ENCODE results near the gene TP53BP1.

TP53BP1 gene

DNA sequence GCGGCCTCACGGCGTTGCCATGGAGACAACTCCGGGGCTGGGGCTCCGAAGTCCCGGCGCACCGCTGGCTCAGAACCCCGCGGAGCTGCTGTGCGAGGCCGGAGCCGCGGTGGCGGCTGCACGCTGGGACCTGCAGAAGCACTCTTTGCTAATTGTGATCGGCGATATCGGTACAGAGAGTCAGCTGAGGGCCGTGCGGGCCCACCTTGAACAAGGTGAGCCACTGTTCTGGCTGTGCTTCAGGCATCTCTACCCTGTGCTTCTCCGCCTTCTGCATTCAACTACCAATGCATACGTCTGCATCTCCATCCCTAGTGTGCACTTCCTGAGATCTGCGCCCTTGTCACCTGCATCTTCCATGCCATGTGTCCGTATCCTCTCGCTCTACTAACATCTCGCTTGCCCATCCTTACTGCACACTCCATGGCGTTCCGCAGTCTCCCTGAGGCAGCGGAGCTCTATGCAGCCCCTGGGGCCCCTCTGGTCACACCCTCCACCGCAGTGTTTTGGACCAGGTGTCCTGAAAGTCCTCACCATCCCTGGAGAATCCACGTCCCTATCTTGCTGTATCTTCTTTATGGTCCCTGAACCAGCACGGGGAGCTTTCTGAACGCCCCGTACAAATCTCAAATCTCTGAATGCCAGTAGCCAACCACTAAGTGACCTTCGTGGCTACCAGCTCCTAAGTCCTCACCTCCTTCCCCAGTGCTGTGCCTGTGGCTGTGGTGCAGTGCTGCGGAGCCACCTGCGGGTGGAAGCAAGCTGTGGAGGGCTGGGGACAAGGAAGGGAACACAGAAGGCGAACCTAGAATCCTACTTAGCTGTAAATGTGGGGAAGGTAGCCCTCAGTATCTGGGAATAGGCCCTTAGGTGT is 18.3 kb upstream of the TP53BP1 start:
- TF ChIP-seq, protein P1, sequence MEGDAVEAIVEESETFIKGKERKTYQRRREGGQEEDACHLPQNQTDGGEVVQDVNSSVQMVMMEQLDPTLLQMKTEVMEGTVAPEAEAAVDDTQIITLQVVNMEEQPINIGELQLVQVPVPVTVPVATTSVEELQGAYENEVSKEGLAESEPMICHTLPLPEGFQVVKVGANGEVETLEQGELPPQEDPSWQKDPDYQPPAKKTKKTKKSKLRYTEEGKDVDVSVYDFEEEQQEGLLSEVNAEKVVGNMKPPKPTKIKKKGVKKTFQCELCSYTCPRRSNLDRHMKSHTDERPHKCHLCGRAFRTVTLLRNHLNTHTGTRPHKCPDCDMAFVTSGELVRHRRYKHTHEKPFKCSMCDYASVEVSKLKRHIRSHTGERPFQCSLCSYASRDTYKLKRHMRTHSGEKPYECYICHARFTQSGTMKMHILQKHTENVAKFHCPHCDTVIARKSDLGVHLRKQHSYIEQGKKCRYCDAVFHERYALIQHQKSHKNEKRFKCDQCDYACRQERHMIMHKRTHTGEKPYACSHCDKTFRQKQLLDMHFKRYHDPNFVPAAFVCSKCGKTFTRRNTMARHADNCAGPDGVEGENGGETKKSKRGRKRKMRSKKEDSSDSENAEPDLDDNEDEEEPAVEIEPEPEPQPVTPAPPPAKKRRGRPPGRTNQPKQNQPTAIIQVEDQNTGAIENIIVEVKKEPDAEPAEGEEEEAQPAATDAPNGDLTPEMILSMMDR (IDR thresholded peaks at IDR 0.05; ENCODE audit: borderline replicate concordance, insufficient read depth, low read depth, low read length) = no peak
- H3K4me3 ChIP-seq (ENCODE audit: low read depth, low read length) = peak overlapping the region; percentile 49

DNA sequence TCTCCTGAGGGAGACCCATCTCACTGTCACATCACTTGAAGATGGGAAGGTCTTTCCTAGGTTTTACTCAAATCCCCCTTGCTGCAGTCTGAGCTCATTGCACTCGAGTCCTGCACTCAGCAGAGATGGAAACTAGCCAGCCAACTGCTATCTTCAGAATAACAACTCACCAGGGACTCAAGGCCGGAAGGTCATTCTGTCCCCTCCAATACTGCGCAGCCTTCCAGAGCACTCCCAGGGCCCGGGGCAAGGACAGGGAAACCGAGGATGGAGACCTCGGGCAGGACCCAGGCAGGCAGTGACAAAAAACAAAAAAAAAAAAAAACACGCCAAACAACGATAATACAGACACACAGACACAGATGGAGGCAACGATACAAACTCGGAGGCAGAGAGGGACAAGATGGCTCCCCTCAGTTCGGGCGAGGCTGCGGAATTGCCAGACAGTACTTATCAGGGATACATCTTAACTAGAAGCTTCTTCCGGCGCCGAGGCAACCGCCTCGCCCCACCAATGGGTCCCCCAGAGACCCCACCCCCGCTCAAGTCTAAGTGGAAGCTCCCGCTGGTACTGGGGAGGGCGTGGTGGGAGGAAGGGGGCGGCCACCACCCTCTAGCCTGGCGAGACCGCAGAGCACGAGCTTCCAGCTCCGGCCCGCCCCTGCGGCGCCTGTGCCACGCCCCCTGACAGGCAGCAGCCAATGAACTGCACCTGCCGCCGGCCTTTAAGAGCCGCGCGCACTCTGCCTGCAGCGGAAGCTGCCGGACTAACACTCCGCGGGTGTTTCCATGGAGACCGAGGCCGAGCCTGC is 17.4 kb upstream of the TP53BP1 start:
- TF ChIP-seq, protein P1 (IDR thresholded peaks at IDR 0.05; ENCODE audit: borderline replicate concordance, insufficient read depth, low read depth, low read length) = no peak; the same call in 1 of the 2 replicates

DNA sequence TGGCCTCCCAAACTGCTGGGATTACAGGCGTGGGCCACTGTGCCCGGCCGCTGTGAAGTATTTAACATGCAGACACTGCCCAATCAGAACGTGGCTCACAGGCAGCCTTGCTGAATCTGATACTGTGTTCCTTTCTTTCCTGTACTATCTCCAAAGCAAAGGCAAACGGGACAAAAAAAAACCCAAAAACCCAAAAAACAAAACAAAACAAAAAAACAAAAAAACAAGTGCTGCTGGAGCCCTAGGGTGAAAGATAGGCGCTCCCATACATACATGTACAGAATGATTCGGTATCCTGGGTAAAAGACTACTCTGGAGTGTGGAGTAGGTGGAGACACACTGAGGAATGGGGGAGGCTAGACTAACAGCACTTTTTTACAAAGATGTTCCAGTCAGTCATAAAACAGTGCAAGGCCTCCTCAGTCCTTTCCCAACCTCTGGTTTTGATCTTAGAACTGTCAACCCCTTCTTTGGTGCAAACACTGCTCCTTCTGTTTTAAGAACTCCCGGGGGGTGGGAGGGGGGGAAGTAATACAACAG is 16.8 kb upstream of the TP53BP1 start:
- TF ChIP-seq, protein P1 (IDR thresholded peaks at IDR 0.05; ENCODE audit: borderline replicate concordance, insufficient read depth, low read depth, low read length) = no peak
- H3K4me3 ChIP-seq (ENCODE audit: low read depth, low read length) = peak overlapping the region; percentile 74

More for the DNA sequence above, 17.4 kb upstream of the TP53BP1 start:
- H3K4me3 ChIP-seq (ENCODE audit: low read depth, low read length) = peak overlapping the region; percentile 74

DNA sequence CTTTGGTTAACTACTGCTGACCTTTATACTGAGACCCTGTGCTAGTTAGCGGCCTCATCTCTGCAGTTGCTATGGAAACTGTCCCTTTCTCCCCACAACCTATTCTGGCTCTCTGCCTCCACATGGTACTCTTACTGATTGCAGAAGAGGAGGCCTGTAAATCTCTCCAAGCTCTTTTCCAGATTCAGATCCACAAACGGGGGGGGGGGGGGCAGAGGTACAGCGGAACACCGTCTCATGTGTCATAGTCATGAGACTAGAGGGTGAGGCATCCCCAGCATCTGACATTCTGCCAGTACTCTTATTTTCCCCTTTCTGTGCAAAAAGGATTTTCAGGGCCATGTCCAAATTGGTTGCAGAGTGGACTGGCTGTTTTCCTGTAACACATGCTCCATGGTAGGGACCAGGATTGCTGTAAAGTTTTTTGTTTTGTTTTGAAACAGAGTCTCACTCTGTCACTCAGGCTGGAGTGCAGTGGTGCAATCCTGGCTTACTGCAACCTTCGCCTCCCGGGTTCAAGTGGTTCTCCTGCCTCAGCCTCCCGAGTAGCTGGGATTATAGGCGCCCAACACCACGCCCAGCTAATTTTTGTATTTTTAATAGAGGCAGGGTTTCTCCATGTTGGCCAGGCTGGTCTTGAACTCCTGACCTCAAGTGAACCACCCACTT is 16.2 kb upstream of the TP53BP1 start:
- TF ChIP-seq, protein P1 (IDR thresholded peaks at IDR 0.05; ENCODE audit: borderline replicate concordance, insufficient read depth, low read depth, low read length) = no peak
- H3K4me3 ChIP-seq (ENCODE audit: low read depth, low read length) = no peak overlapping the region

DNA sequence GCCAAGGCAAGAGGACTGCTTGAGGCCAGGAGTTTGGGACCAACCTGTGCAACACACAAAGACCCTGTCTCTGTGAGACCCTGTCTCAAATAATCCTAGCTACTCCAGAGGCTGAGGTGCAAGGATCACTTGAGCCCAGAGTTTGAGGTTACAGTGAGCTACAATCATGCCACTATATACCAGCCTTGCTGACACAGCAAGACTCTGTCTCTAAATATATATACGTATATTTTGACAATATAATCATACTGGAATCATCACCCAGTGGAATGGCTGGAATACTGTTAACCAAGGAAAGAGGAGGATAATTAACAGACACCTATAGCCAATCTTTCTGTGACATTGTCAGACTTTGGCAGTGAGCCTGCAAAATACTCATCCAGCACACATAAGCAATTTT is 15.5 kb upstream of the TP53BP1 start:
- TF ChIP-seq, protein P1 (IDR thresholded peaks at IDR 0.05; ENCODE audit: borderline replicate concordance, insufficient read depth, low read depth, low read length) = no peak
- no peak overlapping the region for H3K4me3 ChIP-seq (ENCODE audit: low read depth, low read length)

DNA sequence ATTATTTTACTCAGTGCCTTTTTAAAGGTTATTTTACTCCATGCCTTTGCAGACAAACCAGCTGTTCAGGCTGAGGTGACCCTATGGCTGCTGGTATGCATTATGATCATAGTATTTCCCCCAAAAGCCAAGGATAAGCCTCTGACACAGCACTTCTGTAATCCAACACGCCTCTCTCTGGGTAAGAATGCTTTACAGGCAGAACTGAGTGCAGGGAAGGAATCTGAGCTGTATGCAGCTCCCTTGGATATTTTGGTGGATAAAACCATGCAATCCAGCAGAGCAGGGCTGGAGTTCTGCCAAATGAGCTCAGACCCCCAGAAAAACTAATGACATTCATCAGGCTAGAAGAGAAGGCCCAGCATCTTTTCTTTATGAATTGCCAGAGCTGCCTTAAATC is 12.8 kb upstream of the TP53BP1 start:
- TF ChIP-seq, protein P1 (IDR thresholded peaks at IDR 0.05; ENCODE audit: borderline replicate concordance, insufficient read depth, low read depth, low read length) = no peak
- no peak overlapping the region for H3K4me3 ChIP-seq (ENCODE audit: low read depth, low read length)

Measured in GM12875 (cell line).